ENCODE measurements around the gene OSBPL7.

Gene OSBPL7

GRCh38 chr17:47760409-47761140, 61.0 kb downstream of the OSBPL7 start:
- WGBS, 2 experiments (ENCODE audit: insufficient coverage in 2 of 2), result 80% methylated on average over 1 of the region's 5 CpGs; no CpG with 5 or more reads in 1 of the 2 experiments
- H3K4me1 ChIP-seq (ENCODE audit: control insufficient read depth, insufficient read depth, low read length, poor library complexity, severe bottlenecking), result no peaks in the 10 kb centered on the region

GRCh38 chr17:47757386-47757785, 64.2 kb downstream of the OSBPL7 start:
- no CpG with 5 or more reads among the region's 1 CpG for WGBS, 2 experiments (ENCODE audit: insufficient coverage in 2 of 2)
- H3K4me1 ChIP-seq (ENCODE audit: control insufficient read depth, insufficient read depth, low read length, poor library complexity, severe bottlenecking), result no peaks in the 10 kb centered on the region
- H3K9me3 ChIP-seq (ENCODE audit: control insufficient read depth, low read length), result peaks cover 5% of the 10 kb centered on the region
- H3K36me3 ChIP-seq (ENCODE audit: control insufficient read depth, insufficient read depth, low read length), result no peaks in the 10 kb centered on the region
- no peak overlapping the region for H3K4me3 ChIP-seq (ENCODE audit: extremely low read depth, insufficient read depth, low read length, poor library complexity, severe bottlenecking)
- H3K27ac ChIP-seq (ENCODE audit: low read depth, low read length, severe bottlenecking), result no peak overlapping the region

More at GRCh38 chr17:47760409-47761140, 61.0 kb downstream of the OSBPL7 start:
- Histone ChIP-seq H3K9me3 (ENCODE audit: control insufficient read depth, low read length) (peaks cover 5% of the 10 kb centered on the region), H3K36me3 (ENCODE audit: control insufficient read depth, insufficient read depth, low read length) (no peaks in the 10 kb centered on the region), H3K27ac (ENCODE audit: low read depth, low read length, severe bottlenecking) (no peak overlapping the region), H3K4me3 (ENCODE audit: extremely low read depth, insufficient read depth, low read length, poor library complexity, severe bottlenecking) (no peak overlapping the region)

Data from mesodermal cell (in vitro differentiated cells).